Measurements from ENCODE around the gene DCXR.

DNA sequence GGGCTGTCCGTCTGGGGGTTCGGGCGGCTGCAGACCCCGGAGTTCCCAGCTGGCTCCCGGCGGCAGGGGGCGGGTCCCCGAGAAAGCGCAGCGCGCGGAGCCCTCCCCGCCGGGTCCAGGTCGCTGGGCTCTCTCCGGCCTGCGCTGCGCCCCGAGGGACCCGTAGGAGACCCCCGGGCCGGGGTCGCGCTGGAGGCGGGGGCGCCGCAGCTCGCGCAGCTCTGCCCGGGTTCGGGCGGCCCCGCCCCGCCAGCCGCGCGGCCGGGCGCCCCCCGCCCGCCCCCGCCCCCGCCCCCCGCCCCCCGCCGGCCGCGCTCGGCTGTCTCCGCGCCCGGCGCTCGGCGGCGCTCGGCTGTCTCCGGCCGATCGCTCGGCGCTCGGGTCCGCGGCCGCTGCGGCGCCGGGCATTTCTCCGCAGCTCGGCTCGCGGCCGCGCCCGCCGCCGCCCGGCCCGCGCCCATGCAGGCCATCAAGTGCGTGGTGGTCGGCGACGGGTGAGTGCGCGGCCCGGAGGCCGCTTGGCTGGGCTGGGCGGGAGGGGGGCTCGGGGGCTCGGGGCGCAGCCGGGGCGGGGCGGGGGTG lies 6.1 kb downstream of the DCXR start, which contains the start of gene RAC3:
- TF ChIP-seq, protein P1, sequence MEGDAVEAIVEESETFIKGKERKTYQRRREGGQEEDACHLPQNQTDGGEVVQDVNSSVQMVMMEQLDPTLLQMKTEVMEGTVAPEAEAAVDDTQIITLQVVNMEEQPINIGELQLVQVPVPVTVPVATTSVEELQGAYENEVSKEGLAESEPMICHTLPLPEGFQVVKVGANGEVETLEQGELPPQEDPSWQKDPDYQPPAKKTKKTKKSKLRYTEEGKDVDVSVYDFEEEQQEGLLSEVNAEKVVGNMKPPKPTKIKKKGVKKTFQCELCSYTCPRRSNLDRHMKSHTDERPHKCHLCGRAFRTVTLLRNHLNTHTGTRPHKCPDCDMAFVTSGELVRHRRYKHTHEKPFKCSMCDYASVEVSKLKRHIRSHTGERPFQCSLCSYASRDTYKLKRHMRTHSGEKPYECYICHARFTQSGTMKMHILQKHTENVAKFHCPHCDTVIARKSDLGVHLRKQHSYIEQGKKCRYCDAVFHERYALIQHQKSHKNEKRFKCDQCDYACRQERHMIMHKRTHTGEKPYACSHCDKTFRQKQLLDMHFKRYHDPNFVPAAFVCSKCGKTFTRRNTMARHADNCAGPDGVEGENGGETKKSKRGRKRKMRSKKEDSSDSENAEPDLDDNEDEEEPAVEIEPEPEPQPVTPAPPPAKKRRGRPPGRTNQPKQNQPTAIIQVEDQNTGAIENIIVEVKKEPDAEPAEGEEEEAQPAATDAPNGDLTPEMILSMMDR (IDR thresholded peaks at IDR 0.05 in 4 of 5, conservative IDR thresholded peaks at IDR 0.05 in 1 of 5) = no peak
- no peak for TF ChIP-seq POLR2A (IDR thresholded peaks at IDR 0.05)

Data from gastrocnemius medialis (tissue), 4 donors.